HepG2 (cell line): ENCODE measurements around the gene ABCC10. TPM values are rescaled to one million over a fixed set of nuclear protein-coding genes. Genes with fewer than 3 reads are reported as not detected.

Source experiments
- ATAC-seq: fragments of 200-7000 bp; cut with Tn5 transposase; 3 replicates; pipeline ENCODE4 v1.9.1; 2020; ENCODE audit warnings: mild to moderate bottlenecking, moderate library complexity
- BruUV-seq: library from RNA; stranded (reverse); fragments of 400-500 nt; replicated peaks from 2 replicates; lab custom pipeline; 2021; lab: Mats Ljungman, UMichigan
- CTCF ChIA-PET: fragments of 300-600 bp; formaldehyde crosslinking; extraction: SDS; loops from one replicate; lab custom pipeline; 2021; ENCODE audit warnings: low total read pairs, inconsistent platforms, low intra/inter-chr PET ratio; lab: Yijun Ruan, JAX
- POLR2A ChIA-PET: fragments of 350-600 bp; sonication (Branson Sonifier 250); formaldehyde crosslinking; loops from one replicate; lab custom pipeline; 2020; ENCODE audit warnings: antibody characterized with exemption, inconsistent platforms; lab: Yijun Ruan, JAX
- DNase-seq: peaks from one replicate; pipeline ENCODE4 v3.0.0-alpha.2; 2015; ENCODE audit warnings: low spot score
- FAIRE-seq: peaks from 3 replicates; lab custom pipeline; 2011; peaks lifted over from hg19 to GRCh38; lab: Jason Lieb, UNC
- H2AFZ ChIP-seq: one replicate; pipeline ENCODE4 v1.6.1; 2011; ENCODE audit warnings: low read length, inconsistent platforms
- H3K27ac ChIP-seq: fragments of 300-600 bp; 3 replicates; pipeline ENCODE4 v1.8.0; 2011; ENCODE audit warnings: mixed run types, mild to moderate bottlenecking, mixed read lengths, low read length, inconsistent platforms; ENCODE audit not compliant: insufficient read depth; ENCODE audit errors: extremely low read length
- H3K27me3 ChIP-seq, 2 experiments: fragments of 200-600 bp in 1 of 2; 2 replicates in 1 of 2; 3 replicates in 1 of 2; pipeline versions ENCODE4 v1.6.0 to v1.8.0; 2011; ENCODE audit warnings: low read length in 2 of 2, mild to moderate bottlenecking in 2 of 2, moderate library complexity in 2 of 2, inconsistent platforms in 1 of 2; ENCODE audit not compliant: insufficient read depth in 2 of 2, control insufficient read depth in 1 of 2
- H3K36me3 ChIP-seq, 2 experiments: fragments of 200-600 bp in 1 of 2; replicated peaks in 1 of 2; 2 replicates in 1 of 2; 3 replicates in 1 of 2; pipeline versions ENCODE4 v1.5.1 to v1.8.0; 2011; ENCODE audit warnings: low read length in 2 of 2, inconsistent platforms in 1 of 2; ENCODE audit not compliant: insufficient read depth in 2 of 2, control insufficient read depth in 1 of 2
- H3K4me1 ChIP-seq: 2 replicates; pipeline ENCODE4 v1.5.1; 2012; ENCODE audit warnings: low read length, inconsistent platforms; ENCODE audit not compliant: insufficient read depth
- H3K4me2 ChIP-seq: 2 replicates; pipeline ENCODE4 v1.6.0; 2011; ENCODE audit warnings: low read depth, low read length, inconsistent platforms
- H3K4me3 ChIP-seq, 3 experiments: fragments of 200-600 bp in 1 of 3; sonication (generic), shearing (Covaris generic) in 1 of 3; replicated peaks in 1 of 3; 2 replicates each; pipeline ENCODE4 v1.5.1; 2011 to 2016; ENCODE audit warnings: low read length in 3 of 3, inconsistent platforms in 2 of 3, low read depth in 2 of 3, mild to moderate bottlenecking in 2 of 3, control low read depth in 1 of 3, mixed read lengths in 1 of 3; ENCODE audit not compliant: insufficient read depth in 1 of 3
- H3K79me2 ChIP-seq: one replicate; pipeline ENCODE4 v1.6.1; 2011; ENCODE audit warnings: low read length, inconsistent platforms; ENCODE audit not compliant: insufficient read depth
- H3K9ac ChIP-seq: 2 replicates; pipeline ENCODE4 v1.6.0; 2011; ENCODE audit warnings: mild to moderate bottlenecking, low read depth, low read length, inconsistent platforms; ENCODE audit not compliant: insufficient read depth
- H3K9me3 ChIP-seq: 2 replicates; pipeline ENCODE4 v1.5.1; 2012; ENCODE audit warnings: mild to moderate bottlenecking, low read length
- H4K20me1 ChIP-seq: 2 replicates; pipeline ENCODE4 v1.6.0; 2011; ENCODE audit warnings: inconsistent platforms, mild to moderate bottlenecking, low read length, moderate library complexity; ENCODE audit not compliant: insufficient read depth
- ARHGAP35 ChIP-seq: sonication (generic); formaldehyde crosslinking; IDR thresholded peaks from 2 replicates; pipeline ENCODE4 v1.9.0; 2022; ENCODE audit warnings: mild to moderate bottlenecking, inconsistent platforms, moderate library complexity, missing genetic modification reagents, borderline replicate concordance
- ATF2 ChIP-seq: sonication (generic); formaldehyde crosslinking; IDR thresholded peaks from 2 replicates; pipeline ENCODE4 v1.4.0; 2020; ENCODE audit warnings: missing genetic modification reagents
- CBX2 ChIP-seq, 2 experiments: fragments of 200-600 bp in 1 of 2; sonication (generic); formaldehyde crosslinking in 1 of 2; IDR thresholded peaks; 2 replicates each; pipeline versions ENCODE4 v1.7.0 to v1.8.1; 2018 to 2022; ENCODE audit warnings: low read depth in 2 of 2, low read length in 1 of 2, mild to moderate bottlenecking in 1 of 2, missing genetic modification reagents in 1 of 2
- LCORL ChIP-seq, 2 experiments: fragments of 450-650 bp in 1 of 2; sonication (generic) in 1 of 2; formaldehyde crosslinking in 1 of 2; IDR thresholded peaks; 2 replicates each; pipeline versions ENCODE4 v1.5.0 to v1.6.1; 2017 to 2020; ENCODE audit warnings: antibody characterized with exemption in 1 of 2, missing genetic modification reagents in 1 of 2
- NAIF1 ChIP-seq: sonication (generic); formaldehyde crosslinking; IDR thresholded peaks from 2 replicates; pipeline ENCODE4 v1.5.0; 2020; ENCODE audit warnings: mild to moderate bottlenecking, missing genetic modification reagents, borderline replicate concordance
- NFE2 ChIP-seq: sonication (generic); formaldehyde crosslinking; IDR thresholded peaks from 2 replicates; pipeline ENCODE4 v1.4.0; 2020; ENCODE audit warnings: missing genetic modification reagents
- SNAPC2 ChIP-seq: sonication (generic); formaldehyde crosslinking; IDR thresholded peaks from 2 replicates; pipeline ENCODE4 v1.8.1; 2022; ENCODE audit warnings: mild to moderate bottlenecking, missing genetic modification reagents
- THAP11 ChIP-seq: IDR thresholded peaks from 2 replicates; pipeline ENCODE4 v1.6.1; 2016; ENCODE audit warnings: missing biosample characterization, missing genetic modification reagents
- TP53 ChIP-seq: sonication (generic); formaldehyde crosslinking; conservative IDR thresholded peaks from 2 replicates; pipeline ENCODE4 v1.4.0; 2020; ENCODE audit warnings: missing genetic modification reagents
- ZNF17 ChIP-seq: sonication (generic); formaldehyde crosslinking; IDR thresholded peaks from 2 replicates; pipeline ENCODE4 v1.5.0; 2020; ENCODE audit warnings: mild to moderate bottlenecking, missing genetic modification reagents
- ZNF317 ChIP-seq: sonication (generic); formaldehyde crosslinking; IDR thresholded peaks from 2 replicates; pipeline ENCODE4 v1.5.0; 2020; ENCODE audit warnings: mild to moderate bottlenecking, missing genetic modification reagents
- ZNF343 ChIP-seq: sonication (generic); formaldehyde crosslinking; IDR thresholded peaks from 2 replicates; pipeline ENCODE4 v1.4.0; 2020; ENCODE audit warnings: mild to moderate bottlenecking, missing genetic modification reagents
- ZNF512B ChIP-seq: sonication (generic); formaldehyde crosslinking; IDR thresholded peaks from 2 replicates; pipeline ENCODE4 v1.5.1; 2020; ENCODE audit warnings: missing genetic modification reagents, mild to moderate bottlenecking, borderline replicate concordance
- ZNF615 ChIP-seq: sonication (generic); formaldehyde crosslinking; IDR thresholded peaks from 2 replicates; pipeline ENCODE4 v1.5.0; 2020; ENCODE audit warnings: mild to moderate bottlenecking, missing genetic modification reagents, borderline replicate concordance
- WGBS: methylation state at CpG from one replicate; pipeline ENCODE4 v1.1.6; 2017; ENCODE audit warnings: low lambda C conversion rate; 5-methylcytosine and 5-hydroxymethylcytosine counted together
- in situ Hi-C: cut with HindIII; loops from 2 replicates; pipeline ENCODE4 v1.10.0; 2017; ENCODE audit warnings: low pct_unique_long_range_greater_than_20kb; ENCODE audit not compliant: extremely low pct_ligation_motif_present
- intact Hi-C: fragments of 100-400 bp; cut with micrococcal nuclease; formaldehyde crosslinking; loops from one replicate; pipeline ENCODE4 v1.10.0; 2022; ENCODE audit not compliant: unreplicated experiment
- polyA plus RNA-seq, 8 experiments: library from polyadenylated mRNA; depleted of rRNA in 3 of 8; stranded (reverse) in 7 of 8; unstranded in 1 of 8; fragments of >200 nt; fragmentation: Illumina TruSeq in 4 of 8; extraction: Trizol in 4 of 8; gene quantifications; 2 replicates each; pipeline versions ENCODE4 v1.2.1 to v1.2.3, GENCODE V29; 2011 to 2016; ENCODE audit warnings: low read depth in 4 of 8, missing spikeins in 1 of 8, mixed read lengths in 1 of 8; ENCODE audit not compliant: insufficient read depth in 1 of 8
- total RNA-seq, 5 experiments: library from RNA; depleted of rRNA; stranded (reverse); fragments of >200 nt; fragmentation: Illumina TruSeq; extraction: Trizol; gene quantifications; 2 replicates each; pipeline ENCODE4 v1.2.3, GENCODE V29; 2016; ENCODE audit warnings: low read depth in 1 of 5

The ABCC10 gene
- total and polyA plus RNA-seq, 2 of the 13 experiments (the other 11 are each of a cell fraction or from before 2014, with no cell fraction given) = 16.0 to 24.3 TPM

- BruUV-seq = no TSS peak
- TF ChIP-seq ZNF512B (CRISPR knock-in tag) (no peak), ARHGAP35 (CRISPR knock-in tag) (no peak), ATF2 (CRISPR knock-in tag) (no peak), NFE2 (CRISPR knock-in tag) (no peak), ZNF317 (CRISPR knock-in tag) (no peak), NAIF1 (CRISPR knock-in tag) (no peak), ZNF343 (no peak), LCORL (IDR thresholded peaks at IDR 0.05) (no peak), LCORL (CRISPR knock-in tag; IDR thresholded peaks at IDR 0.05) (no peak), THAP11 (CRISPR knock-in tag) (no peak), ZNF17 (CRISPR knock-in tag) (no peak), SNAPC2 (CRISPR knock-in tag) (no peak), TP53 (CRISPR knock-in tag) (no peak), CBX2 (IDR thresholded peaks at IDR 0.05; ENCODE audit: low read depth, low read length) (no peak), CBX2 (CRISPR knock-in tag; IDR thresholded peaks at IDR 0.05; ENCODE audit: low read depth) (no peak), ZNF615 (CRISPR knock-in tag) (no peak)
- ATAC-seq (peak; percentile 19), FAIRE-seq (no peak), DNase-seq (no peak)
- ChIA-PET CTCF (interaction anchor here (0.5 kb wide), 1 partner anchor 11 kb away, joined by 3 read pairs; no protein-coding TSS in a partner anchor), POLR2A (interaction anchor here (0.6 kb wide), 1 partner anchor 12 kb away, joined by 3 read pairs; no protein-coding TSS in a partner anchor)
- intact Hi-C loops = no loop called here
- no peaks in the 10 kb centered on the region for H3K9me3 ChIP-seq
- in situ Hi-C loops = no loop called here
- no peak overlapping the region for H3K9ac ChIP-seq
- peak overlapping the region; percentile 6 for H2AFZ ChIP-seq
- H3K27me3 ChIP-seq = peaks cover 0 to 17% of the 10 kb centered on the region in 2 experiments; a peak in 3 of 5 replicates
- H3K79me2 ChIP-seq = no peaks in the 10 kb centered on the region
- no peak overlapping the region for H3K4me3 ChIP-seq
- 16% methylated on average over 4 of the region's 4 CpGs for WGBS
- no peaks in the 10 kb centered on the region; the same call in 1 of the 2 replicates for H3K4me1 ChIP-seq
- no peaks in the 10 kb centered on the region for H4K20me1 ChIP-seq
- no peaks in the 10 kb centered on the region for H3K36me3 ChIP-seq
- H3K27ac ChIP-seq = no peak overlapping the region
- no peak overlapping the region for H3K4me2 ChIP-seq
Observed at GRCh38 chr6:43468240-43468639, 40.9 kb downstream of the ABCC10 start.
